GM19467 (cell line): Measurements from ENCODE around the gene OR3A1.
"Not testable (repeated sequence)": the region's sequence is repeated elsewhere in the genome, so short reads cannot be mapped to it uniquely, and the experiment has no call there.

Experiments
- ATAC-seq: cut with Tn5 transposase; IDR thresholded peaks from one replicate; pipeline ENCODE4 v1.9.1; 2021; ENCODE audit warnings: mild to moderate bottlenecking, moderate library complexity; ENCODE audit not compliant: unreplicated experiment

Gene OR3A1

GRCh38 chr17:3298260-3298659 lies at the start of gene OR3A1:
TSS of gene OR3A1 (minus strand) at chr17:3298360. CDS start at chr17:3292582, 5,778 bp downstream.
- ATAC-seq: no peak

- not testable (repeated sequence) for ATAC-seq
Observed at GRCh38 chr17:3342782-3343181, 44.6 kb upstream of the OR3A1 start.

- no peak for ATAC-seq
Observed at GRCh38 chr17:3335876-3336275, 37.7 kb upstream of the OR3A1 start.

GRCh38 chr17:3318336-3318735 lies 20.2 kb upstream of the OR3A1 start:
- ATAC-seq: no peak

GRCh38 chr17:3316836-3317235 lies 18.7 kb upstream of the OR3A1 start:
- no peak for ATAC-seq

- ATAC-seq: no peak
Observed at GRCh38 chr17:3308603-3309002, 10.4 kb upstream of the OR3A1 start.

- ATAC-seq: no peak
Observed at GRCh38 chr17:3295632-3296031, 2.5 kb downstream of the OR3A1 start.

GRCh38 chr17:3293548-3293947 lies 4.6 kb downstream of the OR3A1 start:
- not testable (repeated sequence) for ATAC-seq

GRCh38 chr17:3282901-3283300 lies 15.3 kb downstream of the OR3A1 start:
- ATAC-seq: no peak

GRCh38 chr17:3276126-3276525 lies 22.0 kb downstream of the OR3A1 start:
- ATAC-seq: no peak

- no peak for ATAC-seq
Observed at GRCh38 chr17:3271072-3271848, 26.9 kb downstream of the OR3A1 start.

- no peak for ATAC-seq
Observed at GRCh38 chr17:3260600-3260999, 37.6 kb downstream of the OR3A1 start.

GRCh38 chr17:3260163-3260562 lies 38.0 kb downstream of the OR3A1 start:
- ATAC-seq: no peak

GRCh38 chr17:3256575-3256974 lies 41.6 kb downstream of the OR3A1 start:
- ATAC-seq: no peak

GRCh38 chr17:3249013-3249412 lies 49.1 kb downstream of the OR3A1 start:
- ATAC-seq: not testable (repeated sequence)

- not testable (repeated sequence) for ATAC-seq
Observed at GRCh38 chr17:3244841-3245240, 53.3 kb downstream of the OR3A1 start.

GRCh38 chr17:3241044-3241443 lies 57.1 kb downstream of the OR3A1 start:
- not testable (repeated sequence) for ATAC-seq
